Upper lobe of left lung (tissue), 6 donors: ENCODE results near the gene ELOVL3. TPM values are rescaled to one million over a fixed set of nuclear protein-coding genes. Genes with fewer than 3 reads are reported as not detected.

ENCODE experiments used
- ATAC-seq, 2 donors: fragments of 200-7000 bp; cut with Tn5 transposase; one replicate each; pipeline ENCODE4 v1.9.1; 2022; ENCODE audit warnings: mild to moderate bottlenecking in 2 of 2, moderate library complexity in 2 of 2; ENCODE audit not compliant: low FRiP score in 2 of 2
- DNase-seq, 2 donors: peaks; one replicate each; pipeline ENCODE4 v3.0.0-alpha.2; 2019 to 2020
- H3K27ac ChIP-seq, 4 donors: fragments of 200-600 bp; sonication (generic); one replicate each; pipeline ENCODE4 v1.5.1; 2016 to 2019
- H3K27me3 ChIP-seq, 4 donors: fragments of 200-600 bp; sonication (generic); one replicate each; pipeline ENCODE4 v1.5.1; 2017 to 2019
- H3K36me3 ChIP-seq, 4 donors: fragments of 200-600 bp; sonication (generic); one replicate each; pipeline ENCODE4 v1.5.1; 2016 to 2019
- H3K4me1 ChIP-seq, 4 donors: fragments of 200-600 bp; sonication (generic); one replicate each; pipeline ENCODE4 v1.5.1; 2018 to 2019
- H3K4me3 ChIP-seq, 4 donors: fragments of 200-600 bp; sonication (generic); one replicate each; pipeline ENCODE4 v1.5.1; 2017 to 2019; ENCODE audit warnings: mild to moderate bottlenecking in 2 of 4, moderate library complexity in 1 of 4
- H3K9me3 ChIP-seq, 4 donors: fragments of 200-600 bp; sonication (generic); one replicate each; pipeline ENCODE4 v1.5.1; 2018 to 2019
- EP300 ChIP-seq, 4 donors: sonication (generic); formaldehyde crosslinking; IDR thresholded peaks; one replicate each; pipeline ENCODE4 v1.5.1; 2017; ENCODE audit warnings: antibody characterized with exemption in 4 of 4, control low read depth in 2 of 4
- POLR2AphosphoS5 ChIP-seq, 2 donors: sonication (generic); formaldehyde crosslinking; IDR thresholded peaks; one replicate each; pipeline ENCODE4 v1.5.1; 2017; ENCODE audit warnings: antibody characterized with exemption in 2 of 2
- total RNA-seq, 6 donors: library from RNA; depleted of rRNA in 4 of 6; stranded (reverse); fragments of >200 nt in 4 of 6; gene quantifications; one replicate each; pipeline versions ENCODE4 v1.1.0 to v1.2.1, GENCODE V29; 2016 to 2021
- TF ChIP-seq, protein P1 (sequence below), 6 experiments: fragments of 450-650 bp in 4 of 6; fragments of 200-600 bp in 2 of 6; sonication (generic) in 2 of 6; IDR thresholded peaks; one replicate each; pipeline ENCODE4 v1.5.1; 2016 to 2019; ENCODE audit warnings: antibody characterized with exemption in 6 of 6
- donor health status: DM: no; HTN: no; CAD: no; lungs with moderate emphysema.
- donor health status: DM: no; HTN: yes; CAD: no; lungs with severe emphysema.

Gene ELOVL3
- total RNA-seq, 6 donors from 2014 or later, result 0.46 to 2.7 (median 1.1) TPM; not detected in 3

DNA sequence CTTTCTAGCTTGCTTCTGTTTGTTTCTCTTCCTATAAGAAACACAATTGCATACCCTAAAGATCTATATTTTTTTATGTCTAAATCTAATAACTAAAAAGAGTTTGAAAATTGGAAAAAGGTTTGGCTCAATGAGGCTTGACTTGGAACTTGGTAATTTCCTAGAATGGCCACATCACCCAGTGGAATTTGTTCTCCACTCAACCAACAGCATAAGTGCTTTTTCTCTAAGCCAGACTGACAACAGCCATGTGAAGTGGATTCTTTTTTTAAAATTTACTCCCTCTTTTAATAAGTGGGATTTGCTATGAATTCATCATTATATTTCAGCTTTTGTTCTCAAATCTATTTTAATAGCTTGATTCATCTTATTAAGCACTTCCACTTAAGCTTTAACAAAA, 53.0 kb downstream of the ELOVL3 start:
- Histone ChIP-seq H3K27ac (no peak overlapping the region), H3K27me3 (no peaks in the 10 kb centered on the region), H3K4me1 (peaks cover 24 to 36% (median 30%) of the 10 kb centered on the region in 4 donors), H3K36me3 (peaks cover 0 to 10% (median 0%) of the 10 kb centered on the region in 4 donors), H3K4me3 (no peak overlapping the region), H3K9me3 (no peaks in the 10 kb centered on the region)
- ATAC-seq (no peak), DNase-seq (no peak)
- TF ChIP-seq, protein P1, sequence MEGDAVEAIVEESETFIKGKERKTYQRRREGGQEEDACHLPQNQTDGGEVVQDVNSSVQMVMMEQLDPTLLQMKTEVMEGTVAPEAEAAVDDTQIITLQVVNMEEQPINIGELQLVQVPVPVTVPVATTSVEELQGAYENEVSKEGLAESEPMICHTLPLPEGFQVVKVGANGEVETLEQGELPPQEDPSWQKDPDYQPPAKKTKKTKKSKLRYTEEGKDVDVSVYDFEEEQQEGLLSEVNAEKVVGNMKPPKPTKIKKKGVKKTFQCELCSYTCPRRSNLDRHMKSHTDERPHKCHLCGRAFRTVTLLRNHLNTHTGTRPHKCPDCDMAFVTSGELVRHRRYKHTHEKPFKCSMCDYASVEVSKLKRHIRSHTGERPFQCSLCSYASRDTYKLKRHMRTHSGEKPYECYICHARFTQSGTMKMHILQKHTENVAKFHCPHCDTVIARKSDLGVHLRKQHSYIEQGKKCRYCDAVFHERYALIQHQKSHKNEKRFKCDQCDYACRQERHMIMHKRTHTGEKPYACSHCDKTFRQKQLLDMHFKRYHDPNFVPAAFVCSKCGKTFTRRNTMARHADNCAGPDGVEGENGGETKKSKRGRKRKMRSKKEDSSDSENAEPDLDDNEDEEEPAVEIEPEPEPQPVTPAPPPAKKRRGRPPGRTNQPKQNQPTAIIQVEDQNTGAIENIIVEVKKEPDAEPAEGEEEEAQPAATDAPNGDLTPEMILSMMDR (IDR thresholded peaks at IDR 0.05), result no peak
- TF ChIP-seq EP300 (IDR thresholded peaks at IDR 0.05) (no peak), POLR2AphosphoS5 (IDR thresholded peaks at IDR 0.05) (no peak)

Other genes with a start within 250 kb of the ELOVL3 start
- 10 to 100 TPM; 14.4 to 39.8 (median 25.5) TPM for gene ARMH3, start 170.1 kb upstream of the ELOVL3 start, total RNA-seq
- gene HPS6, start 160.9 kb upstream of the ELOVL3 start, total RNA-seq, result 10 to 100 TPM; 20.2 to 39.2 (median 30.1) TPM
- gene LDB1, start 105.9 kb upstream of the ELOVL3 start, total RNA-seq, result 100 to 1,000 TPM in 1 of 6 donors, 10 to 100 TPM in 5; 31.5 to 243 (median 54.9) TPM
- 10 to 100 TPM; 29.3 to 57.6 (median 40.3) TPM for gene PPRC1, start 93.3 kb upstream of the ELOVL3 start, total RNA-seq
- gene NOLC1, start 73.9 kb upstream of the ELOVL3 start, total RNA-seq, result 10 to 100 TPM; 21.4 to 72.8 (median 44.3) TPM
- under 1 TPM in 1 of 6 donors, not detected in 5; 0.61 TPM for gene PITX3, start 15.2 kb downstream of the ELOVL3 start, total RNA-seq
- gene GBF1, start 19.2 kb downstream of the ELOVL3 start, total RNA-seq, result 10 to 100 TPM; 36.7 to 59.7 (median 44.4) TPM
- gene NFKB2, start 169.4 kb downstream of the ELOVL3 start, total RNA-seq, result 10 to 100 TPM; 31.2 to 67.6 (median 41.2) TPM
- gene PSD, start 192.5 kb downstream of the ELOVL3 start, total RNA-seq, result 10 to 100 TPM in 2 of 6 donors, 1 to 10 TPM in 4; 1.1 to 28.3 (median 3.5) TPM
- gene FBXL15, start 194.5 kb downstream of the ELOVL3 start, total RNA-seq, result 10 to 100 TPM; 18.5 to 70.2 (median 26.8) TPM
- gene CUEDC2, start 206.3 kb downstream of the ELOVL3 start, total RNA-seq, result 10 to 100 TPM; 33.1 to 67.1 (median 46.5) TPM
- gene C10orf95, start 225.2 kb downstream of the ELOVL3 start, total RNA-seq, result 10 to 100 TPM in 5 of 6 donors, 1 to 10 TPM in 1; 5.9 to 27.5 (median 15.1) TPM